ENCODE data around the gene KHDRBS2.
A peak's percentile ranks its signal among the peaks of the same experiment; 100 is the strongest.

The KHDRBS2 gene

DNA sequence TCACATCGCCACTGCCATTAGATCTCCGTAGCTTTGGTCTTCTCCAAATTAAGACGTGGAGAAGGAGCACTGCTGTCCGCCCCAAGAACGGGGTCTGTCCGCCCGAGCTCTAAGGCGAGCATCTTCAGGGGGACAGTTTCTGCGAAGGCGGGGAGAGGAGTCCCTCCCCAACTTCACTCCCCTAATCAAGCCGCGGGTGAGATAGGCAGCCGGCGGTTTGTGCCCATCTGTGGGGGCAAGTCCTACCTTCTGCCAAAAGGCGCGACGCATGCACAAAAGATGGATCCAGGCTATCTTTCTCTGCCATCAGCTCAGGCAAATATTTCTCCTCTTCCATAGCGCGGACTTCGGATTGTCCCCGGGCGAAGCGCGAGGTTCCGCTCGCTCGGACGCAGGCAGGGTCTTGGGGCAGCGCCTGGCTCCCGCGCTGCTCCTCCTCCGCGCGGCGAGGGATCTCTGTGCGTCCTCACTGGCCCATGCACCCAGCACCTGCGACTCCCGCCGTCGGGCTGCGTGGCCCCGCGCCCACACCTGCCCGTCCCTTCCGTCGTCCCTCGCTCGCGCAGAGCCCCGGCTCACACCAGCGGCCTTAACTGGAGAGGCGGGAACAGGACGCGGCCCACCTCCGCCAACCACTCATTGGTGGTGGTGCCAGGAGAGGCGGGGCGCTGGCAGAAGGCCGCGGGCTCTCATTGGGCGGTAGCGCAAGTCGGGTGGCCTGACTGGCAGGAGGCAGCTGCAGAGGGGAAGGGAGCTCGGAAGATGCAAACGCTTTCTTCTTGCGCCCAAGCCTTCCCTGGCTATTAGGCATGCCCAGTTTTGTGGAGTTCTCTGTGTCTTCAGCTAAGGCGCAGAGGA is at the start of gene KHDRBS2:
TSS of gene KHDRBS2 (minus strand) at position 614 of the 858 bp plus-strand sequence.
- DNase-seq (ENCODE audit: low spot score): peak; percentile 76

DNA sequence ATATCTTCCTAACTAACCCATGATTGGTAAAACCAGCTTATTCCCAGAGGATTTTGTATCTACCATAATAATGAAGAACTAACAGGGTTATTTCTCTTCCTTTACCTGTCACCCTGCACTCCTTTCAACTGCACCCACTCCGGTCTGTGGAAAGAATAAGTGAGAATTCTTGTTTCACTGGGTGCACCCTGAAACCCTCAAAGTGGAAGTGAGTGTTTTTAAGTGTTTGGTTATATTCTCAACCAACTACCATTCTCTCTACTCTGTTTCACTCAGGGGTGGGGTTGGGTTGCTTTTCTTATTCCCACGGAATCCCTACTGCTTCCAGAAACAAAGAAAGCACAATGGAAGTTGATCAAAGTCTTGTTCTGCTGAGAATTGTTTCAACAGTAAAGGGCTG is 42.6 kb upstream of the KHDRBS2 start:
- DNase-seq (ENCODE audit: low spot score): no peak

DNA sequence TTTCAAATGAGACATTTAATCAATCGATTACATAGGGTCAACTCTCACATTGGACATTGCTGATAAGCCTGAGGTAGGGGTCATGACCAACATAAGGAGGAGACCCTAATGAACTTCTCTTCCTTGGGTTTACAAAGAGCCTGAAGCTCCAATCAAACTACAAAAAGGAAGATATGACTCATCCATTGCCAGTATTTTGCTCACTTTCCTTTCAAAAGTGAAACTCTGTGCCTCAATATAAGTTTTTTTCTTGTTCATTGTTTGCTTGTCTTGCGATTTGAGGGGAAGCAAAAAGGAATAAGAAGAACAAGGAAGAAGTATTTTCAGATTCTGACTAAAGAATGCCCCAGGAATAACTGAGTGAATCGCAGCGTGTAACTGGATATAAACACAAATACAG is 38.8 kb upstream of the KHDRBS2 start:
- no peak for DNase-seq (ENCODE audit: low spot score)

DNA sequence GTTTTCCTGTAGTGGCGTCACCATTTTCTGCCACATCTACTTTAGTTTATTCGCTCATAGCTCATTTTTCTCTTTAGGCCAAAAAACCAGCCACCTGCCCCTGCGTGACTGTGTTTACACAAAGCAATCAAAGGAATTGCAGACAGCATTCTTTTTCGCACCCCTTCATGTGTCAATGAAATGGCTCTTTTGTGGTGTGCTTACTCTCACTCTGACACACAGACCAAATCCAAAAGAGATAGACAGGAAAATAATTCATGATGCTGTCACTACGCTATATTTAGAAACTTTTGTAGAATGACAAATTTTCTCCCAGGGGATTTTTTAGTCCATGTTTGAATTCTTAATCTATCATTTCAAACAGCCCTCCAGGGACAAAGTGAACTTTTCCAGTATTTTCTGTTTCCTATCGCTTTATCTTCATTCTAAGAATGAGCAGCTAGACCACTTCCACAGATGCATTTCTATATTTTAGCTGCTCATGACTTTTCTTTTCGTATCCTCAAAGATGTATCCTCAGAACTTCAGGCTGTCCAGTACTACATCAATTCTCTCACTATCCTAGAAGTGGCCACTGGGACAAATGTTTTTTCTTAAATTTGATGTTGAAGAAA is 37.9 kb upstream of the KHDRBS2 start:
- DNase-seq (ENCODE audit: low spot score): no peak

DNA sequence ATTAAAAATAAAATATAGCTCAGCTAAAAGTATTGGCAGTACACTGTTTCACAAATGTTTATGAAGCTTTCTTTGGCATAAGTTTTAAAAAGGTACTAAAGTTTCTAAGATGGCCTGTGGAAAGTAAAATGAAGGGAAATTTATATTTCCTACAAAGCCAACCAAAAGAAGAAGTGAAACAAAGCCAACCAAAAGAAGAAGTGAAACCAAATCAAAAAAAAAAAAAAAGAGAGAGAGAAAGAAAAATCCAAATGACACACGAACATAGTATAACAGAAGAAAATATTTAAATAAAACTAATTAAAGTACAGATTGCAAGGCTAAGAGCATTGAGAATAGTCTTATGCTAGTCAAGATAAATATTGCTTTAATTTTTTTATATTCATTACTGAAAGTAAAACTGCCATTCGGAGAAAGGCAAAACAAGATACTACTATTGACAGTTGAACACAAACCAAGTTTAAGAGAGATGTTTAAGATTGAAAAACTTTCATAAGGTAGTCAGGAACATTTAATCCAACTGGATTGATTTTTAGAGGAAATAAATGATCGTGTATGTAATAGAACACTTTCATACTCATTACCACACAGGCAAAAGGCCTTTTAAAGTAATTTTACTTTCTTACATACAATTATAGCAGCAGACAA is 12.8 kb upstream of the KHDRBS2 start:
- DNase-seq (ENCODE audit: low spot score): no peak

DNA sequence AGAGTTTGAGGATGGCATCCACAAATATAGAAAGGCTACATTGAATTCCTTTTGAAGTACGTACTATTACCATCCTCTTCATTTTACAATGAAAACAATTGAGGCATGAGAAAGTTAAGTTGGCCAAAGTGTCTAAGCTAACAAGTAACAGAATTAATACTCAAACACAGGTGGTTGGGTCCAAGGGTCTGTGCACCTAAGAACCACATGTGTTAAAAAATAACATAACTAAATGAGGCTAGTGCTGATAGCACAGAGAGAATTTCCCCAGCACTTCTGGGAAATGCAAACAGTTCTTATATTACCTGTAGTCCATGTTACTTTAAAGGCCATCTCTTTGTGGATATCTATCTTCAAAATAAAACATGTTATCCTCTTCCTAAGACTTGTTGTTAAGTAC is 10.5 kb upstream of the KHDRBS2 start:
- DNase-seq (ENCODE audit: low spot score): no peak

DNA sequence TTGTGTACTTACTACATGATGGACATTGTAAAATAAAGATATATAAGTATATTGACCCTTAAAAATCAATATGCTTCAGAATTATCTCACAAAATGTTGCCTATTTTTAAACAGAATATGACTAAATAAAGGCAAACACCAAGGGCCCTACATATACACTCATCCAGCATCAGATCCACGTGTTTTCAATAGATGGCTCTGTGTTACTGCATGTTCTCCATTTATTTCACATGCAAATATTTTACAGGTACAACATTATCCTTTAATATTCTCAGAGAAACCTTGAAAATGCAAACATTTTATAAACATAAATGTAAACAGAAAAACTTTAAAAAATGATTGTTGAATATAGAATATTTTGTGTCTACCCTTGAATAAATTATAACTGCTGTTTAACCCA is 2.9 kb upstream of the KHDRBS2 start:
- no peak for DNase-seq (ENCODE audit: low spot score)

DNA sequence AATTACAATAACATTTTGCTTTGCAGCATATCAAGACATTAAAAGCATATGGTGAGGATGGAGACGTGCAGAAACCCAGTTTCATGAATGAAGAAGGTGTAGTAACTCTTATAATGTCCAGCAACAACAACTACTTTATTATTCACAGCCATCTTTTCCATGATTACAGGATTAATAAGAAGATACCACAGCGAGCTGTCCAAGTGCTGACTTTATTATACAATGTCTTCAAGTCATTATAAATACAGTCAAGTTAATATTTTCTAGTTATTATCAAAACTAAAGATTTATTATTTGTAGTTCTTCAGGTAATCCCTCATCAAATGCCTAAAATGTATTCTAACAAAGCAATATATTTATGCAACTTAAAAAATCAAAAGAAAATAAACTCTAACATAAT is 2.5 kb upstream of the KHDRBS2 start:
- no peak for DNase-seq (ENCODE audit: low spot score)

DNA sequence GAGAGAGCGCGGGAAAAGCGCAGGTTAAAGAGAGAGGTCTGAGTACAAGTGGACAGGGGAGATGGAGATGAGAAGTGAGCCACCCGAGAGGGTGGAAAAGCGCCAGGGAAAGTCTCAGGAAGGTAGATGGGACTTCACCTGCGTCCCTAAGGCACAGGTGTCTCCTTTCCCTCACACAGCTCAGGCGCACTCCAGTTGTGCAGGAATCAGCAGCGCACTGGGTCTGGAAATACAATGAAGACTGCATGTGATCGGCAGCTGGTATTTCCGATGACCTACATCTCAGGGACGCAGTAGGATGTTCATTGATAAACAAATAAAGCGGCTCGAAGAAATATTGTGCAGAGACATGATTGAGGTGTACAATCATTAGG is 432 bp upstream of the KHDRBS2 start:
- DNase-seq (ENCODE audit: low spot score): no peak

DNA sequence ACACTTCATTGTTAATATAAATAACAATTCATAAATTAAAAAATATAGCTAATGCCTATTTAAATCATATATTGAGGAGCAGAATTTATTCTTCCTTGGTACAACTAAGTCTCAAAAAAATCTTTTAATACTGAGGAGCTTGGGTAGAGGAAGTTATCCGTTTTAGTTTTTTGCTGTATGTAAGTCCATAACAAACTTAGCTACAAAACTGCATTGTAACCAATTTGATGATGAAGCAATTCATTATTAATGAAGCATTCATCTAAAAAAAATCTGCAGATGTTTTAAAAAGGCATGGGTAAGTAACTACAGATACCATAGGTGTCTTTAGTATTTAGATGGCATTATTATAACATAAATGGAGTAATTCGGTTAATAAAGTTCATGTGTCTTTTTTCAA is 1.3 kb downstream of the KHDRBS2 start:
- no peak for DNase-seq (ENCODE audit: low spot score)

DNA sequence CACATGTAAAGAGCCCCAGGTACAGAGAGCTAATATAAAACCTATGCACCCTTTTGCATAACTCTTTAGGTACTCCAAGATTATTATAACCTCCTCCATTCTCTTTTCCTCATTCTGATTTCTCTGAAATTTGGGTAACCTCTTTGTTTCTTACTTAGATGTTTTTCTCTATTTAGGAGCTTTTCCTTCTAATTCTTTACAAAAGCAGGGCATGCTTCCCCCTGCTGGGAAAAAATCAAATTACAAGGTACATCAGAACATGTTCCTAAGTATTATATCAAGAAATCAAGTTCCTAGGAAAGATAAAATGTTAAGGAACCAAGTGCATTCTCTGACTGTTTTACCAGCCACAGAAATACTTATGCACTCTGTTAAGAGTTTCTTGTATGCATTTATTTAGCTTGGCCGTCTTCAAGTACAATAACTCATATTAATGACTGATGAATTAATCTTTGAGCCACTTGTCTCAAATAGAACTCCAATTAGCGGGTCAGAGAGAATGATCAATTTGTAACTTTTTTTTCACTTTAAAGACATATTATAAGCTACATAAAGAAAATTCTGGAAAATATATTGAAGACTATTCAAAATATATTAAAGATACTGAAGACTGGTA is 2.1 kb downstream of the KHDRBS2 start:
- DNase-seq (ENCODE audit: low spot score): peak; percentile 51

DNA sequence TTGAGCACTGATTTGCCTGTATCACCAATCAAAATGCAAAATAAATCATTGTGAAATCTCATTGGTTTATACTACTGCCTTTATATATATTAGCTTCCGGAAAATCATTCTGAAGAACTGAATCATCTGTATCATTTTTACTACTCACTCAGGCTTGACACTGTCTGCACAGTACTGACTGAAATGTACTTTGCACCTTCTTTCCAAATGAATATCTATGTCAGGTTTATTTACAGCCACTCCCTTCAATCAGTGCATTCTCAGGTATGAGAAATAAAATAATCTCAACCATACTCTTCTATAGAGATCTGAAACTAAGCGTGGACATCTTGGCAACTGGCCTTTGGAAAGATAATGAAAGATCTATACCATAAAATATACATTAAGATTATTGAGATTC is 2.7 kb downstream of the KHDRBS2 start:
- no peak for DNase-seq (ENCODE audit: low spot score)

DNA sequence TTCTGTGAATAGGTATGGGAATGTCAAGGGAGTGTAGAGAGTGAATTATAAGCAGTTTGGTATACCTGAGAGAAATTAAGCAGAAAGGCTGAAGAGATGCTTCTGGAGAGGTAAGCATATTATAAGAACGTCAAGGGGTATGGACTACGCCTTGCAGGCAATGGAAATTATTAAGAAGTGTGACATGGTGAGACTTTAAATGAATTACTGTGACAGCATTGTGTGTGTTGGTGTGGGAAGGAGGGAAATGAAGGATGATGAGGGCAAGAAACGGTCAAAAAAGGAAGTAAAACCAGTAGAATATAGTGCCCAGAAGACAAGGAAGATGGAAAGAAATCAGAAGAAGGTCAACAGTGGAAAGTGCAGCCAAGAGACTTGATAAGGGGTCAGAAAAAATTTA is 5.9 kb downstream of the KHDRBS2 start:
- DNase-seq (ENCODE audit: low spot score): no peak

DNA sequence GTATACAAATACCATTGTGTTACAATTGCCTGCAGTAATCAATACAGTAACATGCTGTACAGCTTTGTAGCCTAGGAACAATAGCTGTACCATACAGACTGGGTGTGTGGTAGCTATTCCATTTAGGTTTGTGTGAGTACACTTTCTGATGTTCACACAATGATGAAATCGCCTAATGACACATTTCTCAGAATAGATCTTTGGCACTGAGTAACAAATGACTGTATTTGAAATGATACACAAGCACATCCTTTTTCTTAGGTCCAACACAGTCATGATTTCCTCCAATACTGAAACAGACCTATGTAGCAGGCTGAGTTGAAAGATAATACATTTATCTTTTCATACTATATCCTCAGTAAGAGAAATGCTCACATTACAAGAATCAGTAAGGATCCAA is 13.9 kb downstream of the KHDRBS2 start:
- no peak for DNase-seq (ENCODE audit: low spot score)

DNA sequence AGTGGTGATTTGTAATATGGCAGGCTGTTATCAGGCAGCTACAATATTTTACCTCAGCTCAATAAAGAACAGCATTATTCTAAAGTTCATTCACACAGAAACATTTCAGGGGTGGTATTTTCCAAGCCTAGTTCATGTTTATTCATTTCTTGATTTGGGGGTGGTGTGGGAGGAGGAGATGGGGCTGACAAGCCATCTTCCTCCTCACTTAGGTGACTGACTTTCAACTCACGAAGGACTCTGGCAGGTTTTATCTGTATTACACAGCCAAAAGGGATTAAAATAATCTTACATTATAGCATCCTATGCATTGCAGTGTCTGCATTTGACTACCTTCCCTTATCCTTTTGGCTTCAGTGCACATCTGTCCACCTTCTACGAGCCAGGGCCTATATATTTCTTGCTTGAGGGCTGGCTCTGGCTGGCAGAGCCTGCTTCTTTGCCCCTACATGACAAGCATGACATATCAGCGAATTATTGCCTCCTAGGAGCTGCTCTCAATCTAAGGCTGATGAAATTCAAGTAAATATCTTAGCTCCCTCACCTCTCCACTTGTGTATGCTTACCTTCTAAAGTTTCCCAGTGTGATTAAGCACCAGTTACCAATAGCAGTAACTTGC is 20.0 kb downstream of the KHDRBS2 start:
- no peak for DNase-seq (ENCODE audit: low spot score)

DNA sequence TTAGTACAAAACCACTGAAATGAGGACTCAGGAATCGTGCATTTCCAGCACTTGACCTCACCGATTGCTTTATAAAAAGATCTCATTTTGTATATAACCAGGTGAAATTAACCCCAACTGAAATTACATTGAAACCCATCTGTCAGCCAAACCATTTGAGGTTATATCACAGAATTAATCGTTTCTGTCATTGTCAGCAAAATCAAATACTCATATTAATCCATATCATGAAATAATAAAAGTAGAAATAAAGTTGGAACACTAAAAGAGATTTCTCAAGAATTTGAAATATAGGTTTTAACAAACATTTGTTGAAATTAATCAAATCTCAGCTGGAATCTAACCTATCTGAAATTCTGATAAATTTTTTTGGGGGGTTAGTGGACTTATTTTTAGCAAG is 23.7 kb downstream of the KHDRBS2 start:
- no peak for DNase-seq (ENCODE audit: low spot score)

DNA sequence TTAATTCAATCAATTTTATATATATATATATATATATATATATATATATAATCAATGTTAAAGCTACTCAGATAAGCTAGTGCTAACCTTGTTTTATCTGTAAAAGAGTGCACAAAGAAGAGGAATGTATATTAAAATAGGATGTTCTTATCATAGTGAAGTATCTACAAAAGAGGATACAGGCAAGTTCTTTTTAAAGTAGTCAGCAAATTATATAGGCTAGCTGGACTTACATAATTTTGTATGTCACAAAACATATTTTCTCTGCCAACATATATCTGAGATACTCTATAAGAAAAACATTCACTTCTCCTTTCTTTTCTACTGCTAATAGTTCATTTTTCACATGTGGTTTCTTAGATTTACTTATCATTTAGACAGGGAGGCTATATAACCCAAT is 39.9 kb downstream of the KHDRBS2 start:
- no peak for DNase-seq (ENCODE audit: low spot score)

DNA sequence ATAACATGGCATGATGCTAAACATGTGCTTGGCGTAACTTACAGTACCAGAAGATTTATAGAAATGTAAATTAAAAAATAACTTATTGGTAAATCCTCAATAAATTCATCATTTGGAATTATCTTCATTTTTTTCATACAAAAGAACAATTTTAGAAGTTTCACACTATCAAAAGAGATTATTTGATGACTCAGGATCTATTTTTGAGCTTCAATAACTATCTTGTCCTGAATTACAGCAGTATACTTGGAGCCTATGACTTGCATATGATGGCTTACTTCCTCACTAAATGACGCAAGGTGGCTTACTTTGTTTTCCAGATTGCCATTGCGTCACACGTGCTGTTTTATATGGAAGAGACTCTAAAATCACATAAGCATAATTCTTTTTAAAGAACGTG is 49.2 kb downstream of the KHDRBS2 start:
- no peak for DNase-seq (ENCODE audit: low spot score)

DNA sequence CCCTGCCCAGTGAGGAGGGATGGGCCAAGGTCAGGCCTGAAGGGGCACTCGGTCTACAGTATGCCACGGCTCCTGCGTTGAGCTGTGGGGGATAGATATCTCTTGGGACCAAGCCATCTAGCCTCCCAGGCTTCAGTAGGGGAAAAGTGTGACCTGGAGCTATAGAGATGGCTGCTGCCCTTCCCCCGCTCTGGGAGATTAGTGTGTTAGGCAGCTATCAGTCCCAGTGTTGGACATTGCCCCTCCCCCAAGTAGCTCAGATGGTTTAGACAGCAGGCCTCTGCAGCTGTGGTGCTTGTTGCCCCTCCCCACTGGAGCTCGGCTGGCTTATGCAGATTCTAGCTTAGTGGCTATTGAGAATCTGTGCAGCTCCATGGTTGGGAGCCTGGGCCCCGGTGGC is 56.8 kb downstream of the KHDRBS2 start:
- no peak for DNase-seq (ENCODE audit: low spot score)

DNA sequence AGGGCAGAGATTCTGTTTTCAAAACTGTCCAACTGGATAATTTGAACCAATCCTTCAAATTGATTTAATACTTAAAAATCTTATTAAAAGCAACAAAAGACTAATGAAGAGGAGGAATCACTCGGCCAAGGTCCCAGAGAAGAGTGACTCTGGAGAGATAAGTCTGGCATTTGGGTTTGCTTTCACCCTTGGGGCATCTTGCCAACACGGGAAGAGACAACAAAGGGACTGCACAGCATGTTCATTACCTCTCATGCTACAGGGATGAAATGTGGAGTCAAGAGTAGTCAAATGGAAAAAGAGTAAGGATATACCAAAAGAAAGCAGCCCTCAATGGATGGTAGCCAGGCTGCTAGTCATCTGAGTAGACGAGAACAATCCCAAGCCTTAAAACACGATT is 68.2 kb downstream of the KHDRBS2 start:
- DNase-seq (ENCODE audit: low spot score): no peak

DNA sequence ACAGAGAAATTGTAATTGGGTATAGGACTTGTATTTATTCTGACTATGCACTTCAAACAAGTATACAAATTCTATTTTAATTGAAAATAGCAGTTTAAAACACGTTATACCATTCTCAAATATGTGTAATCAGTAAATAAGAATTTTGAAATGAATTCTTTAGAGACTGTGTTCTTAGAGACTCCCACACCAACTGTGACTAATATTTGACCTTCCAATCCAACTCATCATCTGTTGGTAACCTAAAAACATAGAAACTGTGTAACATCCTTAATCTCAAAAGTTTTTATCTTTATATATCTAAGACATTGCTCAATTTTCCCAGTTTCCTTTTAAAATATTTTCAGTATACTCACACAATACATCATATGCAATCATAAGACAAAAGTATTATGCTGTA is 83.9 kb downstream of the KHDRBS2 start:
- DNase-seq (ENCODE audit: low spot score): no peak

DNA sequence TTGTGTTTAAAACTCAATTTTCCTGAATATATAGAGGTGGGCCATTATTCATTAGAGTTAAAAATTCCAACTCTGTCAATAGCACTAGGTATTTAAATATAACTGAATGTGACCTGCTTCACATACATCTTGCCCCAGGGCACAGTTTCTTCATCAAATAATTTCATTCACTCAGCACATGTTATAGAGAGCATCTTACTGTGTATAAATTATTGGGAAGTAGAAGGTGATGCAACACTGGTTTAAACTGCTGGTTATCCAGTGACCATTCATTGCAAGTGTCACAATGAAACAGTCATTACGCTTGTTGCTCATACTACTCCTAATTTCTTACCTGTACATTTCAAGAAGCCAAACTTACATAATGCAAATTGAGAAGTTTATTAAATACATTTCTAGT is 93.4 kb downstream of the KHDRBS2 start:
- no peak for DNase-seq (ENCODE audit: low spot score)

DNA sequence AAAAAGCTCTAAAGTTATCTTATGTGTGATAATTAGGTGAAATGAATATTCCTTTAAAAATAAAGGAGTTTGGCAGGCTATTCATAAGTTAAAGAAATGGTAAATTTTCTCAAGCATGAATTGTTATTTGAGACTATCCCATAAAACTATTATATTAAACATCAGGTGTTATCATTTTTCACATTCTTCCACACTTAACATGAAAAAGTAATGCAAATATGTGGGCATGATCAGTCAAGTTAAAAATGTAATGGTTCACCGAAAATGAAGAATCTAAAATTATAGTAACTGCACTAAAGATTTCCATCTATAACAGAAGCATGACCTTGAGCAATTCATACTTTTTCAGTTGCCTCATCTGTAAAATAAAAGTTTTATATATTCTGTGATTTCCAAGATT is 110.8 kb downstream of the KHDRBS2 start:
- DNase-seq (ENCODE audit: low spot score): no peak
